SJCRH30 (cell line): Measurements from ENCODE around the gene PRDM12. TPM values are rescaled to one million over a fixed set of nuclear protein-coding genes. Genes with fewer than 3 reads are reported as not detected.

Source experiments
- DNase-seq, 2 experiments: peaks; one replicate each; pipeline ENCODE4 v3.0.0-alpha.2; 2015 to 2020
- H3K27ac ChIP-seq: fragments of 250-450 bp; sonication (Bioruptor Pico); 2 replicates; pipeline ENCODE4 v1.5.1; 2020; ENCODE audit warnings: mild to moderate bottlenecking, moderate library complexity
- H3K27me3 ChIP-seq: fragments of 250-450 bp; sonication (Bioruptor Pico); 2 replicates; pipeline ENCODE4 v1.5.1; 2020; ENCODE audit warnings: mild to moderate bottlenecking, moderate library complexity
- H3K36me3 ChIP-seq: fragments of 250-450 bp; sonication (Bioruptor Pico); 2 replicates; pipeline ENCODE4 v1.5.1; 2020; ENCODE audit warnings: mild to moderate bottlenecking, moderate library complexity
- H3K4me1 ChIP-seq: fragments of 250-450 bp; sonication (Bioruptor Pico); 2 replicates; pipeline ENCODE4 v1.5.1; 2020; ENCODE audit warnings: mild to moderate bottlenecking, moderate library complexity
- H3K4me3 ChIP-seq: fragments of 250-450 bp; sonication (Bioruptor Pico); 2 replicates; pipeline ENCODE4 v1.5.1; 2020; ENCODE audit warnings: mild to moderate bottlenecking, moderate library complexity
- H3K9me3 ChIP-seq: fragments of 250-450 bp; sonication (Bioruptor Pico); replicated peaks from 2 replicates; pipeline ENCODE4 v1.5.1; 2020; ENCODE audit warnings: mild to moderate bottlenecking, moderate library complexity
- total RNA-seq: library from RNA; depleted of rRNA; stranded (reverse); fragments of >200 nt; shearing (Covaris generic); gene quantifications from 2 replicates; pipeline ENCODE4 v1.2.3, GENCODE V29; 2014

The PRDM12 gene
- total RNA-seq, 1 experiment from 2014 or later: 31.8 TPM

- no peaks in the 10 kb centered on the region for H3K9me3 ChIP-seq
- DNase-seq: no peak
- peaks cover 11% of the 10 kb centered on the region for H3K4me1 ChIP-seq
- H3K4me3 ChIP-seq: no peak overlapping the region
- H3K27me3 ChIP-seq: no peaks in the 10 kb centered on the region
- H3K27ac ChIP-seq: peak overlapping the region; percentile 14; the same call in 1 of the 2 replicates
- peaks cover 51% of the 10 kb centered on the region for H3K36me3 ChIP-seq
These were observed 31.6 kb upstream of the PRDM12 start for GRCh38 chr9:130632841-130633240.

- H3K27ac ChIP-seq: no peak overlapping the region
- peaks cover 45% of the 10 kb centered on the region for H3K36me3 ChIP-seq
- peaks cover 13% of the 10 kb centered on the region for H3K4me1 ChIP-seq
- no peaks in the 10 kb centered on the region for H3K27me3 ChIP-seq
- no peaks in the 10 kb centered on the region for H3K9me3 ChIP-seq
- H3K4me3 ChIP-seq: no peak overlapping the region
- DNase-seq: no peak
These were observed 30.8 kb upstream of the PRDM12 start for GRCh38 chr9:130633336-130634190.

GRCh38 chr9:130634191-130634768, 30.1 kb upstream of the PRDM12 start:
- H3K4me3 ChIP-seq: no peak overlapping the region
- H3K27ac ChIP-seq: no peak overlapping the region
- H3K9me3 ChIP-seq: no peaks in the 10 kb centered on the region
- no peak for DNase-seq
- H3K36me3 ChIP-seq: peaks cover 40% of the 10 kb centered on the region
- peaks cover 20% of the 10 kb centered on the region for H3K4me1 ChIP-seq
- H3K27me3 ChIP-seq: no peaks in the 10 kb centered on the region

GRCh38 chr9:130634801-130635200, 29.6 kb upstream of the PRDM12 start:
- Histone ChIP-seq H3K36me3 (peaks cover 37% of the 10 kb centered on the region), H3K9me3 (no peaks in the 10 kb centered on the region), H3K27ac (no peak overlapping the region), H3K4me1 (peaks cover 23% of the 10 kb centered on the region), H3K27me3 (no peaks in the 10 kb centered on the region), H3K4me3 (no peak overlapping the region)
- DNase-seq: no peak

GRCh38 chr9:130635306-130635705, 29.1 kb upstream of the PRDM12 start:
- no peaks in the 10 kb centered on the region for H3K9me3 ChIP-seq

GRCh38 chr9:130635721-130636647, 28.4 kb upstream of the PRDM12 start:
- Histone ChIP-seq H3K4me1 (peaks cover 23% of the 10 kb centered on the region), H3K36me3 (peaks cover 27% of the 10 kb centered on the region), H3K27me3 (no peaks in the 10 kb centered on the region), H3K9me3 (no peaks in the 10 kb centered on the region), H3K27ac (no peak overlapping the region), H3K4me3 (no peak overlapping the region)
- DNase-seq: no peak

More at GRCh38 chr9:130635306-130635705, 29.1 kb upstream of the PRDM12 start:
- peaks cover 32% of the 10 kb centered on the region for H3K36me3 ChIP-seq
- no peaks in the 10 kb centered on the region for H3K27me3 ChIP-seq
- no peak for DNase-seq
- H3K4me3 ChIP-seq: no peak overlapping the region
- peaks cover 23% of the 10 kb centered on the region for H3K4me1 ChIP-seq
- H3K27ac ChIP-seq: no peak overlapping the region

- no peak overlapping the region for H3K27ac ChIP-seq
- no peak for DNase-seq
- no peaks in the 10 kb centered on the region for H3K9me3 ChIP-seq
- peaks cover 20% of the 10 kb centered on the region for H3K4me1 ChIP-seq
- peaks cover 20% of the 10 kb centered on the region for H3K36me3 ChIP-seq
- no peaks in the 10 kb centered on the region for H3K27me3 ChIP-seq
- no peak overlapping the region for H3K4me3 ChIP-seq
These were observed 27.8 kb upstream of the PRDM12 start for GRCh38 chr9:130636648-130637020.

- DNase-seq: peak in 1 of 2 experiments; percentile 80
- Histone ChIP-seq H3K4me1 (peaks cover 12% of the 10 kb centered on the region), H3K27ac (peak overlapping the region; percentile 24), H3K36me3 (peaks cover 7% of the 10 kb centered on the region; the same call in 1 of the 2 replicates), H3K27me3 (no peaks in the 10 kb centered on the region), H3K9me3 (no peaks in the 10 kb centered on the region), H3K4me3 (no peak overlapping the region)
These were observed 25.9 kb upstream of the PRDM12 start for GRCh38 chr9:130638284-130639123.

GRCh38 chr9:130639124-130639765, 25.1 kb upstream of the PRDM12 start:
- Histone ChIP-seq H3K4me3 (no peak overlapping the region), H3K27ac (peak overlapping the region; percentile 24), H3K27me3 (no peaks in the 10 kb centered on the region), H3K36me3 (peaks cover 3% of the 10 kb centered on the region; the same call in 1 of the 2 replicates), H3K9me3 (no peaks in the 10 kb centered on the region), H3K4me1 (peaks cover 12% of the 10 kb centered on the region)
- peak; percentile 78 to 85 for DNase-seq

GRCh38 chr9:130639866-130640555, 24.4 kb upstream of the PRDM12 start:
- Histone ChIP-seq H3K27me3 (no peaks in the 10 kb centered on the region), H3K36me3 (no peaks in the 10 kb centered on the region; the same call in 1 of the 2 replicates), H3K4me3 (no peak overlapping the region), H3K9me3 (no peaks in the 10 kb centered on the region), H3K4me1 (peaks cover 12% of the 10 kb centered on the region), H3K27ac (no peak overlapping the region)
- DNase-seq: no peak

GRCh38 chr9:130640681-130641080, 23.7 kb upstream of the PRDM12 start:
- no peak for DNase-seq
- H3K4me1 ChIP-seq: peaks cover 12% of the 10 kb centered on the region
- H3K27ac ChIP-seq: no peak overlapping the region
- no peaks in the 10 kb centered on the region for H3K36me3 ChIP-seq
- no peaks in the 10 kb centered on the region for H3K27me3 ChIP-seq
- no peaks in the 10 kb centered on the region for H3K9me3 ChIP-seq
- no peak overlapping the region for H3K4me3 ChIP-seq

- Histone ChIP-seq H3K4me3 (no peak overlapping the region), H3K27me3 (no peaks in the 10 kb centered on the region), H3K9me3 (peaks cover 6% of the 10 kb centered on the region; the same call in 1 of the 2 replicates), H3K4me1 (peaks cover 12% of the 10 kb centered on the region), H3K27ac (no peak overlapping the region), H3K36me3 (no peaks in the 10 kb centered on the region)
- DNase-seq: no peak
These were observed 21.5 kb upstream of the PRDM12 start for GRCh38 chr9:130642926-130643325.

- Histone ChIP-seq H3K9me3 (peaks cover 1% of the 10 kb centered on the region; the same call in 1 of the 2 replicates), H3K4me1 (no peaks in the 10 kb centered on the region), H3K36me3 (no peaks in the 10 kb centered on the region), H3K27ac (no peak overlapping the region), H3K27me3 (no peaks in the 10 kb centered on the region), H3K4me3 (no peak overlapping the region)
- no peak for DNase-seq
These were observed 13.2 kb upstream of the PRDM12 start for GRCh38 chr9:130651221-130651620.
